Hepatocyte (in vitro differentiated cells): Measurements from ENCODE around the gene OR5AC2.

Experiments used
- EZH2phosphoT487 ChIP-seq: fragments of 200-600 bp; sonication (generic); IDR thresholded peaks from one replicate; pipeline ENCODE4 v1.6.1; 2018; ENCODE audit warnings: antibody characterized with exemption, mild to moderate bottlenecking, low read depth, moderate library complexity; ENCODE audit not compliant: unreplicated experiment, severe bottlenecking
- TF ChIP-seq, protein P1 (sequence below): fragments of 200-600 bp; sonication (generic); IDR thresholded peaks from 2 replicates; pipeline ENCODE4 v1.5.1; 2016; ENCODE audit warnings: antibody characterized with exemption, mild to moderate bottlenecking; ENCODE audit not compliant: poor library complexity

DNA sequence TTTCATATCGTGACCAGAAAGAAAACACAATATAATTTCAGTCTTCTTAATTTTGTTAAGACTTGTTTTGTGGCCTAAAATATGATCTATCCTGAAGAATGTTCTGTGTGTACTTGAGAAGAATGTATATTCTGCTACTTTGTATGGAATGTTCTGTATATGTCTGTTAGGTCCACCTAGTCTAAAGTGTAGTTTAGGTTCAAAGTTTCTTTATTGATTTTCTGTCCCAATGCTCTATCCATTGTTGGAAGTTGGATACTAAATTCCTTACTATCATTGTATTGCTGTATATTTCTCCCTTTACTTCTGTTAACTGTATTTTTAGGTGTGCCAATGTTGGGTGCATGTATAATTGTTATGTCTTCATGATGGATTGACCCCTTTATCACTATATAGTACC lies 21.2 kb downstream of the OR5AC2 start:
- TF ChIP-seq EZH2phosphoT487 = no peak
- TF ChIP-seq, protein P1, sequence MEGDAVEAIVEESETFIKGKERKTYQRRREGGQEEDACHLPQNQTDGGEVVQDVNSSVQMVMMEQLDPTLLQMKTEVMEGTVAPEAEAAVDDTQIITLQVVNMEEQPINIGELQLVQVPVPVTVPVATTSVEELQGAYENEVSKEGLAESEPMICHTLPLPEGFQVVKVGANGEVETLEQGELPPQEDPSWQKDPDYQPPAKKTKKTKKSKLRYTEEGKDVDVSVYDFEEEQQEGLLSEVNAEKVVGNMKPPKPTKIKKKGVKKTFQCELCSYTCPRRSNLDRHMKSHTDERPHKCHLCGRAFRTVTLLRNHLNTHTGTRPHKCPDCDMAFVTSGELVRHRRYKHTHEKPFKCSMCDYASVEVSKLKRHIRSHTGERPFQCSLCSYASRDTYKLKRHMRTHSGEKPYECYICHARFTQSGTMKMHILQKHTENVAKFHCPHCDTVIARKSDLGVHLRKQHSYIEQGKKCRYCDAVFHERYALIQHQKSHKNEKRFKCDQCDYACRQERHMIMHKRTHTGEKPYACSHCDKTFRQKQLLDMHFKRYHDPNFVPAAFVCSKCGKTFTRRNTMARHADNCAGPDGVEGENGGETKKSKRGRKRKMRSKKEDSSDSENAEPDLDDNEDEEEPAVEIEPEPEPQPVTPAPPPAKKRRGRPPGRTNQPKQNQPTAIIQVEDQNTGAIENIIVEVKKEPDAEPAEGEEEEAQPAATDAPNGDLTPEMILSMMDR = no peak
